ENCODE results near the gene CDK14.
"Not testable (repeated sequence)": the region's sequence is repeated elsewhere in the genome, so short reads cannot be mapped to it uniquely, and the experiment has no call there.

CDK14 gene

GRCh38 chr7:90726120-90726519 is 130.0 kb downstream of the CDK14 start:
- DNase-seq, result no peak

- DNase-seq, result no peak
These were observed 130.5 kb downstream of the CDK14 start for GRCh38 chr7:90726623-90727022.

GRCh38 chr7:90727412-90727811 is 131.3 kb downstream of the CDK14 start:
- DNase-seq, result no peak

GRCh38 chr7:90728568-90728967 is 132.4 kb downstream of the CDK14 start:
- DNase-seq, result no peak

GRCh38 chr7:90735611-90736280 is 139.6 kb downstream of the CDK14 start:
- DNase-seq, result not testable (repeated sequence)

GRCh38 chr7:90736316-90736715 is 140.2 kb downstream of the CDK14 start:
- no peak for DNase-seq

- peak in 1 of 2 donors; percentile 53 for DNase-seq
These were observed 141.1 kb downstream of the CDK14 start for GRCh38 chr7:90736968-90737939.

GRCh38 chr7:90738249-90738648 is 142.1 kb downstream of the CDK14 start:
- no peak for DNase-seq

- no peak for DNase-seq
These were observed 143.6 kb downstream of the CDK14 start for GRCh38 chr7:90739716-90740115.

GRCh38 chr7:90740386-90740785 is 144.3 kb downstream of the CDK14 start:
- no peak for DNase-seq

- DNase-seq, result no peak
These were observed 147.5 kb downstream of the CDK14 start for GRCh38 chr7:90743626-90744025.

GRCh38 chr7:90747516-90747915 is 151.4 kb downstream of the CDK14 start:
- no peak for DNase-seq

- no peak for DNase-seq
These were observed 153.1 kb downstream of the CDK14 start for GRCh38 chr7:90749262-90749661.

GRCh38 chr7:90749774-90750173 is 153.7 kb downstream of the CDK14 start:
- no peak for DNase-seq

GRCh38 chr7:90751595-90751994 is 155.5 kb downstream of the CDK14 start:
- DNase-seq, result no peak

- no peak for DNase-seq
These were observed 155.9 kb downstream of the CDK14 start for GRCh38 chr7:90752051-90752450.

- no peak for DNase-seq
These were observed 158.9 kb downstream of the CDK14 start for GRCh38 chr7:90755041-90755440.

GRCh38 chr7:90756366-90756765 is 160.2 kb downstream of the CDK14 start:
- DNase-seq, result no peak

GRCh38 chr7:90757565-90757950 is 161.4 kb downstream of the CDK14 start:
- DNase-seq, result peak in 1 of 2 donors; percentile 23

GRCh38 chr7:90758933-90759562 is 162.9 kb downstream of the CDK14 start:
- DNase-seq, result no peak

GRCh38 chr7:90759710-90760109 is 163.6 kb downstream of the CDK14 start:
- no peak for DNase-seq

- no peak for DNase-seq
These were observed 164.8 kb downstream of the CDK14 start for GRCh38 chr7:90760892-90761291.

- DNase-seq, result no peak
These were observed 165.5 kb downstream of the CDK14 start for GRCh38 chr7:90761584-90761983.

GRCh38 chr7:90763108-90763507 is 167.0 kb downstream of the CDK14 start:
- no peak for DNase-seq

Data from CD4-positive, alpha-beta T cell treated with Interferon alpha-2 for 1 hour (primary cell).